AG04450 (cell line): ENCODE data around the gene EVL. TPM values are rescaled to one million over a fixed set of nuclear protein-coding genes. Genes with fewer than 3 reads are reported as not detected.
A peak's percentile ranks its signal among the peaks of the same experiment; 100 is the strongest.

Experiments used
- CTCF ChIA-PET: fragments of 300-600, 350-600 bp; formaldehyde crosslinking; extraction: SDS; loops from one replicate; lab custom pipeline; 2022; ENCODE audit warnings: antibody characterized with exemption, inconsistent platforms; lab: Charles Lee
- POLR2A ChIA-PET: fragments of 350-600 bp; formaldehyde crosslinking; extraction: SDS; loops from one replicate; lab custom pipeline; 2021; ENCODE audit warnings: antibody characterized with exemption, inconsistent platforms; lab: Yijun Ruan, JAX
- DNase-seq: peaks from one replicate; pipeline ENCODE4 v3.0.0-alpha.2; 2011; ENCODE audit warnings: low read depth, low spot score
- H3K27ac ChIP-seq: one replicate; pipeline ENCODE4 v1.5.1; 2012; ENCODE audit warnings: low read depth, low read length, control low read depth
- H3K27me3 ChIP-seq: one replicate; pipeline ENCODE4 v1.6.0; 2012; ENCODE audit warnings: low read length; ENCODE audit not compliant: control insufficient read depth, insufficient read depth
- H3K4me3 ChIP-seq: 2 replicates; pipeline ENCODE4 v1.5.1; 2011; ENCODE audit warnings: mild to moderate bottlenecking, low read depth, low read length, control low read depth
- H3K9me3 ChIP-seq: 2 replicates; pipeline ENCODE4 v1.5.1; 2012; ENCODE audit warnings: low read length; ENCODE audit not compliant: control insufficient read depth, insufficient read depth
- polyA plus RNA-seq: library from polyadenylated mRNA; depleted of rRNA; stranded (reverse); fragments of >200 nt; gene quantifications from 2 replicates; pipeline ENCODE4 v1.2.3, GENCODE V29; 2011; rRNA removed
- small RNA-seq: library from RNA; depleted of rRNA; stranded (forward); fragments of <200 nt; gene quantifications from one replicate; pipeline ENCODE3, GENCODE V24; 2012; ENCODE audit warnings: low read depth; ENCODE audit not compliant: insufficient read length
- TF ChIP-seq, protein P1 (sequence below): IDR thresholded peaks from 2 replicates; pipeline ENCODE4 v1.5.1; 2011; ENCODE audit warnings: low read depth, low read length, control low read depth, inconsistent platforms

EVL gene
- polyA plus RNA-seq, 1 experiment = 36.5 TPM

DNA sequence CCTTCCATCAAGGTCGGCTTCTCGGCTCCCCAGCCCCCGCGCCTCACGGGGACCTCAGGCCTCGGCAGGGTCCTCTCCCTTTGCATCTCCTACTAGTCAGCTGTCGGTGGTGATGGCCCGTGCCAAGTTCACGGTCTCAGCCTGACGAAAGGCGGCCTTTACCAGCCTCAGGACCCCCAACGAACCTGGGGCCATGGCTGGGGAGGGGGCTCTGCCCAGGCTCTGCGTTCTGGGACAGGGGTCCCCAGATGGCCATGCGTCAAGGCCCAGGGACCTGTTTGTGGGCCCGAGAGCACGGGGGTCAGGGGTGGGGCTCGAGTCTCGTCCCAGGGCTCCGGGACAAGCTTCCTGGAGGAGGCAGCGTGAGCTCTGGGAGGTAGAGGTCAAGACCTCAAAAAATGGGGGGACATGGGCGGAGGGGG, 127.0 kb downstream of the EVL start:
- ChIA-PET POLR2A (interaction anchor here (0.6 to 1.0 kb wide), 4 partner anchors 29 to 221 kb away, joined by 3 to 7 read pairs (median 3); no protein-coding TSS in a partner anchor), CTCF (interaction anchor here (0.9 to 3.1 kb wide), 17 partner anchors 14 to 293 kb away, joined by 3 to 42 read pairs (median 4); no protein-coding TSS in a partner anchor)
- TF ChIP-seq, protein P1, sequence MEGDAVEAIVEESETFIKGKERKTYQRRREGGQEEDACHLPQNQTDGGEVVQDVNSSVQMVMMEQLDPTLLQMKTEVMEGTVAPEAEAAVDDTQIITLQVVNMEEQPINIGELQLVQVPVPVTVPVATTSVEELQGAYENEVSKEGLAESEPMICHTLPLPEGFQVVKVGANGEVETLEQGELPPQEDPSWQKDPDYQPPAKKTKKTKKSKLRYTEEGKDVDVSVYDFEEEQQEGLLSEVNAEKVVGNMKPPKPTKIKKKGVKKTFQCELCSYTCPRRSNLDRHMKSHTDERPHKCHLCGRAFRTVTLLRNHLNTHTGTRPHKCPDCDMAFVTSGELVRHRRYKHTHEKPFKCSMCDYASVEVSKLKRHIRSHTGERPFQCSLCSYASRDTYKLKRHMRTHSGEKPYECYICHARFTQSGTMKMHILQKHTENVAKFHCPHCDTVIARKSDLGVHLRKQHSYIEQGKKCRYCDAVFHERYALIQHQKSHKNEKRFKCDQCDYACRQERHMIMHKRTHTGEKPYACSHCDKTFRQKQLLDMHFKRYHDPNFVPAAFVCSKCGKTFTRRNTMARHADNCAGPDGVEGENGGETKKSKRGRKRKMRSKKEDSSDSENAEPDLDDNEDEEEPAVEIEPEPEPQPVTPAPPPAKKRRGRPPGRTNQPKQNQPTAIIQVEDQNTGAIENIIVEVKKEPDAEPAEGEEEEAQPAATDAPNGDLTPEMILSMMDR = no peak

DNA sequence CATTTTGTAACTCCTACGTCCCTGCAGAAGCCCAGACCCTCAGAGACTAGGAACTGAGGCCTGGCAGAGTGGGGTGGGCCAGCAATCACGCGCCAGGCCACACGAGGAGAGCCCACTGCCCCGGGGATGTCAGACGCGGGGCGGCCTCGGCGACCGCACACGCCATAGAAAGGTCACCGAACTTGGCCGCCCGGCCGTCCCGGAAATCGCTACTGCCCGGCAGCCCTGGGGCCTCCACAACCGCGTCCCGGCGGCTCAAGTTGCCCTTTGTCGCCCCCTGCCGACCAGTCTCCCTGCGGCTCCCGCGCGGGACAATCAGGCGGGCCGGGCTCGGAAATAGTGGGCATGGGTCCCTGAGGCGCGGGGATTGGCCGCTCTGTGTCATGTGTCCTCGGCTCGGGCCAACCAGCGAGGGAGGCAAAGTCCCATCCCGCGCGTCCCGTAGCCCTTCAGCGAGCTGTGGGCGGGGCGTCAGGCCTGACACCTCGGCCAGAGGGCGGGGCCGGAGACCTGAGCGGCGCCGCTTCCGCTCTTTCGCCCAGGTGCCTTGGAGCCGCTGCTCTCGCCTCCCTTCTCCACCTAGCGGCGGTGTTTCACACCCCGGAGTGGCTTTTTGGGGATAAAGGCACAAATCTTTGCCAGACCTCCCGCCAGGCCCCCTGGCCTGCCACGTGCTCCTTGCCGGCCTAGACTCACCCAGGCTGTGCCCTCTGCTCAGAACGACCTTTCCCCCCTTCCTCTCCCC, 127.6 kb downstream of the EVL start:
- H3K27ac ChIP-seq = peak overlapping the region; percentile 31
- no peaks in the 10 kb centered on the region for H3K9me3 ChIP-seq
- peak overlapping the region; percentile 58 for H3K4me3 ChIP-seq
- ChIA-PET POLR2A (interaction anchor here (0.6 to 1.0 kb wide), 5 partner anchors 9 to 222 kb away, joined by 3 to 7 read pairs (median 3); no protein-coding TSS in a partner anchor), CTCF (interaction anchor here (0.6 to 3.1 kb wide), 28 partner anchors 8 to 380 kb away, joined by 3 to 42 read pairs (median 3); no protein-coding TSS in a partner anchor)
- DNase-seq = peak; percentile 88
- no peaks in the 10 kb centered on the region for H3K27me3 ChIP-seq
- TF ChIP-seq, protein P1 = peak; percentile 80

More for the DNA sequence above, 127.0 kb downstream of the EVL start:
- Histone ChIP-seq H3K27ac (peak overlapping the region; percentile 31), H3K4me3 (peak overlapping the region; percentile 52), H3K9me3 (no peaks in the 10 kb centered on the region), H3K27me3 (no peaks in the 10 kb centered on the region)
- DNase-seq = no peak

Small RNA genes lying within 50 kb of the gene (small RNA-seq; reads per million reads assigned to genes)
- 1.3 reads per million for gene MIR151B
- gene MIR342 = 443 reads per million, percentile 94 among the genes with 10 or more reads in this experiment

Other genes starting within 250 kb of the EVL start
- not detected in 2 replicates for gene DEGS2, start 94.2 kb downstream of the EVL start, polyA plus RNA-seq
- 38.0 and 45.6 TPM in 2 replicates for gene YY1, start 173.7 kb downstream of the EVL start, polyA plus RNA-seq
- gene SLC25A29, start 241.0 kb downstream of the EVL start, polyA plus RNA-seq = 21.3 and 26.1 TPM in 2 replicates